Hair follicle dermal papilla cell (primary cell): ENCODE measurements around the gene PRRC2B. TPM values are rescaled to one million over a fixed set of nuclear protein-coding genes. Genes with fewer than 3 reads are reported as not detected.
A peak's percentile ranks its signal among the peaks of the same experiment; 100 is the strongest.

Experiments used
- small RNA-seq: library from RNA; depleted of rRNA; stranded (forward); fragments of <200 nt; gene quantifications from one replicate; pipeline ENCODE3, GENCODE V24; 2012
- total RNA-seq: library from RNA; depleted of rRNA; stranded (reverse); fragments of >200 nt; gene quantifications from 2 replicates; pipeline ENCODE4 v1.2.3, GENCODE V29; 2012

Gene PRRC2B
- 73.0 and 100.0 TPM in 2 replicates for total RNA-seq

GRCh38 chr9:131393622-131394463, at the start of gene PRRC2B:
Gene PRRC2B (plus strand): TSS chr9:131394086. CDS start chr9:131430145, 36,059 bp downstream.

GRCh38 chr9:131502781-131503625, 109.1 kb downstream of the PRRC2B start, which contains the start of gene POMT1:
Gene POMT1 (plus strand): TSS chr9:131502918. CDS start chr9:131504219, 1,301 bp downstream.

GRCh38 chr9:131530920-131531832, 137.3 kb downstream of the PRRC2B start, which contains the start of gene UCK1:
Gene UCK1 (minus strand): TSS chr9:131531263. CDS start chr9:131531174, 89 bp downstream.

GRCh38 chr9:131545003-131545785, 151.3 kb downstream of the PRRC2B start, which contains the start of gene PRRT1B:
Gene PRRT1B (plus strand): TSS chr9:131545523. CDS start chr9:131545616, 93 bp downstream.

Small RNA genes within 50 kb of the gene (small RNA-seq; reads per million reads assigned to genes)
- gene SNORD62A = 0.88 reads per million, percentile 14 among the genes with 10 or more reads in this experiment
- gene SNORD62B = 2.1 reads per million, percentile 49 among the genes with 10 or more reads in this experiment

Other genes starting within 250 kb of the PRRC2B start
- 0.49 and 0.73 TPM in 2 replicates for gene FAM78A, start 117.6 kb upstream of the PRRC2B start, total RNA-seq
- 9.2 and 10.6 TPM in 2 replicates for gene PLPP7, start 104.4 kb upstream of the PRRC2B start, total RNA-seq
- gene POMT1, start 108.8 kb downstream of the PRRC2B start, total RNA-seq = 31.5 and 32.3 TPM in 2 replicates
- 23.2 and 29.9 TPM in 2 replicates for gene UCK1, start 137.2 kb downstream of the PRRC2B start, total RNA-seq
- gene PRRT1B, start 151.4 kb downstream of the PRRC2B start, total RNA-seq = not detected in 2 replicates